HS-27A (cell line): Measurements from ENCODE around the gene TTC33.

Source experiments
- DNase-seq: peaks from one replicate; pipeline ENCODE4 v3.0.0-alpha.2; 2012; ENCODE audit warnings: low read depth, missing footprints

Gene TTC33

GRCh38 chr5:40485021-40485998 is 270.5 kb downstream of the TTC33 start:
- no peak for DNase-seq

- DNase-seq, result no peak
These were observed 271.3 kb downstream of the TTC33 start for GRCh38 chr5:40484495-40484894.

DNA sequence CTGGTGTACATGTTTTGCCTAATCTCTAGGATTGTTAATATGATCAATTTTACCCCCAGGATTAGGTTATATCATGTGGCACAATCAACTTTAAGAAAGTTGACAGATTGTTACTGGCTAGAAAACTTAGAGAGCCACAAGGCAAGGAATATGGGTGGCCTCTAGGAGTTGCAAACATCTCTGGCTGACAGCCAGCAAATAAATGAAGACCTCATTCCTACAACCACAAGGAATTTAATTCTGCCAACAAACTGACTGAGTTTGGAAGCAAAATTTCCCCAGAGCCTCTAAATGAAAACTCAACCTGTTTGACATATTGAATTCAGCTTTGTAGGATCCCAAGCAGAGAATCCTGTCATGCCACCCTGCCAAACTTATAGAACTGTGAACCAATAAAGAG is 272.4 kb downstream of the TTC33 start:
- peak; percentile 40 for DNase-seq

GRCh38 chr5:40481241-40481640 is 274.5 kb downstream of the TTC33 start:
- DNase-seq, result no peak

- no peak for DNase-seq
These were observed 275.4 kb downstream of the TTC33 start for GRCh38 chr5:40480392-40480791.

- no peak for DNase-seq
These were observed 275.8 kb downstream of the TTC33 start for GRCh38 chr5:40479939-40480338.

- peak; percentile 54 for DNase-seq
These were observed 277.0 kb downstream of the TTC33 start for GRCh38 chr5:40478766-40479165.

GRCh38 chr5:40477856-40478546 is 277.8 kb downstream of the TTC33 start:
- DNase-seq, result peak; percentile 88

GRCh38 chr5:40475561-40475960 is 280.2 kb downstream of the TTC33 start:
- DNase-seq, result no peak

DNA sequence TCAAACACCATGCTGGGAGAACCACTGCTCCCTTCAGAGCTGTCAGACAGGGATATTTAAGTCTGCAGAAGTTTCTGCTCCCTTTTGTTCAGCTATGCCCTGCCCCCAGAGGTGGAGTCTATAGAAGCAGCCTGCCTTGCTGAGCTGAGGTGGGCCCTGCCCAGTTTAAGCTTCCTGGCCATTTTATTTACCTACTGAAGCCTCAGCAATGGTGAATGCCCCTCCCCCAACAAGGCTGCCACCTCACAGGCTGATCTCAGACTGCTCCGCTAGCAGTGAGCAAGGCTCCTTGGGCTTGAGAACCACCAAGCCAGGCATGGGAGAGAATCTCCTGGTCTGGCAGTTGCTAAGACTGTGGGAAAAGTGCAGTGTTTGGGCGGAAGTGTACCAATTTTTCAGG is 281.5 kb downstream of the TTC33 start:
- no peak for DNase-seq

- no peak for DNase-seq
These were observed 290.3 kb downstream of the TTC33 start for GRCh38 chr5:40465416-40465815.

GRCh38 chr5:40464511-40464910 is 291.2 kb downstream of the TTC33 start:
- DNase-seq, result no peak
